ENCODE data around the gene IGSF21. TPM values are rescaled to one million over a fixed set of nuclear protein-coding genes. Genes with fewer than 3 reads are reported as not detected.

Gene IGSF21
- total and polyA plus RNA-seq, 2 experiments from 2014 or later, result not detected

DNA sequence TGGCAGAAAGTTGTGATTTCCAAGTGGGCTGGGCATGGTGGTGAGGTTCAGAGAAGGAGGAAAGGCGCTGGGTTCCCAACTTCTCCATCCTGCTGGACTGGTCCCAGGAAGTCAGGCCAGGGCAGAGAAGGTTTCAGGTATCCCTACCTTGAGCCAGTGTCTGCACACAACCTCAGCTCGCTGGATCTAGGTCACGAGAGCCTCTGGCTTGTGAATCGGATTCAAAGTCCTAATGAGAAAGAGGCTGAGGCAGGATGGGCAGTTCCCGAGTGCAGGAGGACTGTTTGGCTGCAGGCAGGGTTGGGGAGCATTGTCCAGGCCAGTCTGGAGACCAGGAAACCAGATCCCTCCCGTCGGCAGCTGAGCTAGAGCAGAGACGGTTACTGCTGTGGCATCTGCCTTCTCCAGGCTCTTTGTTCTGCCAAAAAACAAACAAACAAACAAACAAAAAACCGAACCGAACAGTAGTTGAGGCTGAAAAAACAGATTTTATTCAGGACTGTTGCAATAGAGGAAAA is 19.5 kb upstream of the IGSF21 start:
- Histone ChIP-seq H3K9me3 (ENCODE audit: low read depth) (no peaks in the 10 kb centered on the region), H3K79me2 (no peaks in the 10 kb centered on the region), H3K4me1 (ENCODE audit: insufficient read depth) (no peaks in the 10 kb centered on the region), H3K36me3 (replicated peaks; ENCODE audit: insufficient read depth, low read depth) (no peaks in the 10 kb centered on the region), H3K27ac (no peak overlapping the region), H4K20me1 (ENCODE audit: insufficient read depth, poor library complexity, severe bottlenecking) (no peaks in the 10 kb centered on the region), H3K4me3 (no peak overlapping the region), H3K4me2 (no peak overlapping the region), H3K9me2 (replicated peaks; ENCODE audit: insufficient read depth) (no peaks in the 10 kb centered on the region), H2AFZ (no peak overlapping the region), H3K27me3 (peaks cover 17% of the 10 kb centered on the region)
- 36% methylated on average over 10 of the region's 10 CpGs for whole genome bisulfite sequencing (ENCODE audit: low lambda C conversion rate, missing lambda C conversion rate)
- no peak for DNase-seq (ENCODE audit: low spot score)
- TF ChIP-seq EZH2 (IDR thresholded peaks at IDR 0.05; ENCODE audit: borderline replicate concordance), result no peak

DNA sequence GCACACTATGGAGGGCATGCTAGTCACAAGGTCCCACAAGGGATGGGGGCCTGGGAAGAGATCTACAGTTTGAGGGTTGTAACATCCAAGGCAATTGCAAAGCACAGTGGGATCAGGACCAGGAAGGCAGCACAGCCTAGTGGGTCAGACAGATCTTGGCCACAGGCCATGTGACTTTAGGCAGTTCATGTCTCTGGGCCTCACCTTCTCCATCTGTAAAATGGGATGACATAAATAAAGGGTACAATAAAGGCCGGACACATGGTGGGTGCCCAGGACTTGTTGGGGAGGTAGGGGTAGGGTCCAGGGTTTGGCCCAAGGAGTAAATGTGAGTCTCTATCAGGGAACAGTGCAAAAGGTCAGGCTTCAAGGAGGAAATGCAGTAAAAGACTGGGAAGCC is 18.1 kb upstream of the IGSF21 start:
- WGBS (ENCODE audit: low lambda C conversion rate, missing lambda C conversion rate), result 100% methylated on average over 1 of the region's 1 CpG
- no peaks in the 10 kb centered on the region for H3K4me1 ChIP-seq (ENCODE audit: insufficient read depth)
- DNase-seq (ENCODE audit: low spot score), result no peak

DNA sequence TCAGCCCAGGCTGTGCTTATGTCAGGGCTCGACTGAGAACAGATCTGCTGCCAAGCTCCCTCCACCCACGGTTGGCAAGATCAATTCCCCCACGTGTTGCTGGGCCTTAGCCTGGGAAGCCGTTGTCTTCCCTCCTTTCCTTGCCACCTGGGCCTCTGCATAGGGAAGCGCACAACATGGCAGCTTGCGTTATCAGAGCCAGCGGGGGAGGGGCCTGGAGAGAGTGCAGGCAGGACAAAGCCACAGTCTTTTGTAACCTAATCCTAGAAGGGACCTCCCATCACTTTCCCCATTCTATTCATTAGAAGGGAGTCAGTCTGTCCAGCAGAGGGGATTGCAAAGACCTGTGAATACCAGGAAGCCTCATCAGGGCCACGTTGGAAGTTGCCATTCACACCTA is 17.0 kb upstream of the IGSF21 start:
- Histone ChIP-seq H3K27ac (no peak overlapping the region), H3K9me3 (ENCODE audit: low read depth) (no peaks in the 10 kb centered on the region), H3K9me2 (replicated peaks; ENCODE audit: insufficient read depth) (no peaks in the 10 kb centered on the region), H3K4me1 (ENCODE audit: insufficient read depth) (no peaks in the 10 kb centered on the region), H4K20me1 (ENCODE audit: insufficient read depth, poor library complexity, severe bottlenecking) (no peaks in the 10 kb centered on the region), H3K79me2 (no peaks in the 10 kb centered on the region), H2AFZ (no peak overlapping the region), H3K27me3 (peaks cover 12% of the 10 kb centered on the region), H3K36me3 (replicated peaks; ENCODE audit: insufficient read depth, low read depth) (no peaks in the 10 kb centered on the region), H3K4me3 (no peak overlapping the region), H3K4me2 (no peak overlapping the region)
- TF ChIP-seq EZH2phosphoT487 (IDR thresholded peaks at IDR 0.05; ENCODE audit: low read depth, severe bottlenecking, unreplicated experiment) (no peak), EZH2 (IDR thresholded peaks at IDR 0.05; ENCODE audit: borderline replicate concordance) (no peak)
- TF ChIP-seq, protein P1, sequence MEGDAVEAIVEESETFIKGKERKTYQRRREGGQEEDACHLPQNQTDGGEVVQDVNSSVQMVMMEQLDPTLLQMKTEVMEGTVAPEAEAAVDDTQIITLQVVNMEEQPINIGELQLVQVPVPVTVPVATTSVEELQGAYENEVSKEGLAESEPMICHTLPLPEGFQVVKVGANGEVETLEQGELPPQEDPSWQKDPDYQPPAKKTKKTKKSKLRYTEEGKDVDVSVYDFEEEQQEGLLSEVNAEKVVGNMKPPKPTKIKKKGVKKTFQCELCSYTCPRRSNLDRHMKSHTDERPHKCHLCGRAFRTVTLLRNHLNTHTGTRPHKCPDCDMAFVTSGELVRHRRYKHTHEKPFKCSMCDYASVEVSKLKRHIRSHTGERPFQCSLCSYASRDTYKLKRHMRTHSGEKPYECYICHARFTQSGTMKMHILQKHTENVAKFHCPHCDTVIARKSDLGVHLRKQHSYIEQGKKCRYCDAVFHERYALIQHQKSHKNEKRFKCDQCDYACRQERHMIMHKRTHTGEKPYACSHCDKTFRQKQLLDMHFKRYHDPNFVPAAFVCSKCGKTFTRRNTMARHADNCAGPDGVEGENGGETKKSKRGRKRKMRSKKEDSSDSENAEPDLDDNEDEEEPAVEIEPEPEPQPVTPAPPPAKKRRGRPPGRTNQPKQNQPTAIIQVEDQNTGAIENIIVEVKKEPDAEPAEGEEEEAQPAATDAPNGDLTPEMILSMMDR (IDR thresholded peaks at IDR 0.05; ENCODE audit: poor library complexity), result no peak
- DNase-seq (ENCODE audit: low spot score), result no peak
- 30% methylated on average over 8 of the region's 8 CpGs for WGBS (ENCODE audit: low lambda C conversion rate, missing lambda C conversion rate)

More for the DNA sequence above, 18.1 kb upstream of the IGSF21 start:
- Histone ChIP-seq H3K9me2 (replicated peaks; ENCODE audit: insufficient read depth) (no peaks in the 10 kb centered on the region), H3K4me2 (no peak overlapping the region), H2AFZ (no peak overlapping the region), H3K36me3 (replicated peaks; ENCODE audit: insufficient read depth, low read depth) (no peaks in the 10 kb centered on the region), H3K27me3 (peaks cover 12% of the 10 kb centered on the region), H3K9me3 (ENCODE audit: low read depth) (no peaks in the 10 kb centered on the region), H3K79me2 (no peaks in the 10 kb centered on the region), H3K27ac (no peak overlapping the region), H4K20me1 (ENCODE audit: insufficient read depth, poor library complexity, severe bottlenecking) (no peaks in the 10 kb centered on the region), H3K4me3 (no peak overlapping the region)
- TF ChIP-seq EZH2phosphoT487 (IDR thresholded peaks at IDR 0.05; ENCODE audit: low read depth, severe bottlenecking, unreplicated experiment), result no peak
- no peak for TF ChIP-seq EZH2 (IDR thresholded peaks at IDR 0.05; ENCODE audit: borderline replicate concordance)
- TF ChIP-seq, protein P1 (IDR thresholded peaks at IDR 0.05; ENCODE audit: poor library complexity), result no peak

DNA sequence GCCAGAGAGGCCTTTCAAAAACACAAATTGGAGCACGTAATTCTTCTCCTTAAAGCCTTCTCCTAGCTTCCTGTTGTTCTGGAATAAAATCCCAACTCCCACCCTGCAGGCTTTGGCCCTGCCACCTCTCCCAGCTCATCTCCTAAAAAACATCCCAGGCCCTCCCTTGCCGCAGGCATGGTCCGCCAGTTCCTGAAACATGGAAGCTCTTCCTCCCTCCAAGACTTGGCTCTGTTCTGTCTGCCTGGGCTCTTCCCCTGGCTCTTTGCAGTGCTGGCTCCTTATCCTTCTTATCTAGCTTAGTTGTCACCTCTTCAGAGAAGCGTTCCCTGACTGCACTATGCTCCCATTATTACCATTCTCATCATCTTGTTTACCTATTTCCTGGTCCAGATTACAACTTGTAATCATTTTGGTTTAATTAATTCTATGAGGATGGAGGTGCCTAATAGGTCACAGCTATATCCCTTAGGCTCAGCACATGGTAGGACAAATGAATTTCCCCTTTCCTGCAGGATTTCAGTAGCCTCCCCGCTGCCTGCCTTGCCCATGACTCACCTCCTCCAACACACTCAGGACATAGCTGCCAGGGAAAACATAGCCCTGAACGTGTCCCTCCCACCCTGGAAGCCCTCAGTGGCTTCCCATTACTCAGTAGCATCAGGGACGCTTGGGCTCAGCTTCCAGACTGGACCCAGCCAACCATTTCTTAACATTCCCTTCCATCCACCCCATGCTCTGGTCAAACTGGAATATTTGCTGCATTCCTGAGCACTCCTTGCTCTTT is 15.7 kb upstream of the IGSF21 start:
- no peak overlapping the region for H3K27ac ChIP-seq
- H3K4me2 ChIP-seq, result no peak overlapping the region
- WGBS (ENCODE audit: low lambda C conversion rate, missing lambda C conversion rate), result 51% methylated on average over 7 of the region's 7 CpGs
- TF ChIP-seq, protein P1 (IDR thresholded peaks at IDR 0.05; ENCODE audit: poor library complexity), result no peak
- TF ChIP-seq EZH2phosphoT487 (IDR thresholded peaks at IDR 0.05; ENCODE audit: low read depth, severe bottlenecking, unreplicated experiment) (no peak), EZH2 (IDR thresholded peaks at IDR 0.05; ENCODE audit: borderline replicate concordance) (no peak)
- no peak for DNase-seq (ENCODE audit: low spot score)
- peaks cover 20% of the 10 kb centered on the region for H3K27me3 ChIP-seq
- no peak overlapping the region for H3K4me3 ChIP-seq
- H3K9me2 ChIP-seq (replicated peaks; ENCODE audit: insufficient read depth), result no peaks in the 10 kb centered on the region
- no peaks in the 10 kb centered on the region for H3K79me2 ChIP-seq
- no peaks in the 10 kb centered on the region for H4K20me1 ChIP-seq (ENCODE audit: insufficient read depth, poor library complexity, severe bottlenecking)
- H2AFZ ChIP-seq, result no peak overlapping the region
- no peaks in the 10 kb centered on the region for H3K4me1 ChIP-seq (ENCODE audit: insufficient read depth)
- no peaks in the 10 kb centered on the region for H3K36me3 ChIP-seq (replicated peaks; ENCODE audit: insufficient read depth, low read depth)
- H3K9me3 ChIP-seq (ENCODE audit: low read depth), result no peaks in the 10 kb centered on the region
